ENCODE results near the gene IL5.

Gene IL5

GRCh38 chr5:132496191-132496630 is 47.1 kb downstream of the IL5 start:
- ChIA-PET CTCF (interaction anchor here (1.1 to 13.1 kb wide), 11 partner anchors 9 to 258 kb away, joined by 3 to 255 read pairs (median 5); no protein-coding TSS in a partner anchor), POLR2A (interaction anchor here (0.6 to 2.5 kb wide), 8 partner anchors 12 to 240 kb away, joined by 3 to 12 read pairs (median 4); no protein-coding TSS in a partner anchor)
- no peak for TF ChIP-seq CTCF (IDR thresholded peaks at IDR 0.05; ENCODE audit: control extremely low read depth, extremely low read depth, low read depth, missing control alignments)
- DNase-seq (ENCODE audit: extremely low spot score): peak; percentile 70

- TF ChIP-seq CTCF (IDR thresholded peaks at IDR 0.05; ENCODE audit: control extremely low read depth, extremely low read depth, low read depth, missing control alignments): peak; percentile 0
- peak; percentile 83 for DNase-seq (ENCODE audit: extremely low spot score)
- CTCF ChIA-PET: interaction anchor here (1.1 to 13.1 kb wide), 13 partner anchors 9 to 325 kb away, joined by 3 to 255 read pairs (median 4); no protein-coding TSS in a partner anchor
- POLR2A ChIA-PET: interaction anchor here (0.6 to 2.5 kb wide), 5 partner anchors 11 to 248 kb away, joined by 3 to 12 read pairs (median 4); no protein-coding TSS in a partner anchor
These were observed 47.6 kb downstream of the IL5 start for GRCh38 chr5:132495667-132496190.

GRCh38 chr5:132493821-132494220 is 49.5 kb downstream of the IL5 start:
- CTCF ChIA-PET: interaction anchor here (2.7 kb wide), 1 partner anchor 83 kb away, joined by 12 read pairs; no protein-coding TSS in a partner anchor
- POLR2A ChIA-PET: interaction anchor here (1.2 kb wide), 1 partner anchor 15 kb away, joined by 3 read pairs; no protein-coding TSS in a partner anchor
- no peak for TF ChIP-seq CTCF (IDR thresholded peaks at IDR 0.05; ENCODE audit: control extremely low read depth, extremely low read depth, low read depth, missing control alignments)
- no peak for DNase-seq (ENCODE audit: extremely low spot score)

GRCh38 chr5:132493241-132493640 is 50.1 kb downstream of the IL5 start:
- DNase-seq (ENCODE audit: extremely low spot score): no peak
- POLR2A ChIA-PET: interaction anchor here (1.2 kb wide), 1 partner anchor 14 kb away, joined by 3 read pairs; no protein-coding TSS in a partner anchor
- TF ChIP-seq CTCF (IDR thresholded peaks at IDR 0.05; ENCODE audit: control extremely low read depth, extremely low read depth, low read depth, missing control alignments): no peak
- CTCF ChIA-PET: interaction anchor here (1.4 to 7.5 kb wide), 4 partner anchors 7 to 83 kb away, joined by 4 to 62 read pairs (median 37); no protein-coding TSS in a partner anchor

GRCh38 chr5:132492386-132493125 is 50.8 kb downstream of the IL5 start:
- ChIA-PET POLR2A (interaction anchor here (1.2 kb wide), 1 partner anchor 14 kb away, joined by 3 read pairs; no protein-coding TSS in a partner anchor), CTCF (interaction anchor here (0.6 to 7.5 kb wide), 10 partner anchors 7 to 106 kb away, joined by 3 to 62 read pairs (median 8); no protein-coding TSS in a partner anchor)
- DNase-seq (ENCODE audit: extremely low spot score): no peak
- no peak for TF ChIP-seq CTCF (IDR thresholded peaks at IDR 0.05; ENCODE audit: control extremely low read depth, extremely low read depth, low read depth, missing control alignments)

Data from GM10248 (cell line).